Activated naive CD4-positive, alpha-beta T cell (primary cell): ENCODE data around the gene PLA2G4D.
A peak's percentile ranks its signal among the peaks of the same experiment; 100 is the strongest.

Source experiments
- DNase-seq, 4 experiments: peaks; one replicate each; lab custom pipeline; 2025; lab: John Stamatoyannopoulos, UW

The PLA2G4D gene

GRCh38 chr15:42090781-42091180 is 3.6 kb downstream of the PLA2G4D start:
- no peak for DNase-seq

- DNase-seq = no peak
Measured at GRCh38 chr15:42090370-42090769, 4.0 kb downstream of the PLA2G4D start.

DNA sequence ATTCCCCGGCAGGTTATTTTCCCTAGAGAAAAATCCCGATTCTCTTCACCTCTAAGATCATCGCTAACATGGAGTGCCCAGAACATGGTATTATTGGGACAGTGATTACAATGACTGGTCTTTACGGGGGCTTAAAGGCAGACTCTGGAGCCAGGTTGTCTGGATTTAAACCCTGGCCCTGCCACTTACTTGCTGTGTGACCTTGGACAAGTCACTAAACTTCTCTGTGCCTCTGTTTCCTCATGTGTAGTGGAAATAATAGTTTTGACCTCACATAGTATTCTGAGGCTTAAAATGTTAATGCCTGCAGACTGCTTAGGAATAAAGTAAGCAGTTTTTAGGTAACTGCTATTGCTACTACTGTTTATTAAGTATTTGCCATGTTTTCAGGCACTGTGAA is 4.4 kb downstream of the PLA2G4D start:
- DNase-seq = no peak

DNA sequence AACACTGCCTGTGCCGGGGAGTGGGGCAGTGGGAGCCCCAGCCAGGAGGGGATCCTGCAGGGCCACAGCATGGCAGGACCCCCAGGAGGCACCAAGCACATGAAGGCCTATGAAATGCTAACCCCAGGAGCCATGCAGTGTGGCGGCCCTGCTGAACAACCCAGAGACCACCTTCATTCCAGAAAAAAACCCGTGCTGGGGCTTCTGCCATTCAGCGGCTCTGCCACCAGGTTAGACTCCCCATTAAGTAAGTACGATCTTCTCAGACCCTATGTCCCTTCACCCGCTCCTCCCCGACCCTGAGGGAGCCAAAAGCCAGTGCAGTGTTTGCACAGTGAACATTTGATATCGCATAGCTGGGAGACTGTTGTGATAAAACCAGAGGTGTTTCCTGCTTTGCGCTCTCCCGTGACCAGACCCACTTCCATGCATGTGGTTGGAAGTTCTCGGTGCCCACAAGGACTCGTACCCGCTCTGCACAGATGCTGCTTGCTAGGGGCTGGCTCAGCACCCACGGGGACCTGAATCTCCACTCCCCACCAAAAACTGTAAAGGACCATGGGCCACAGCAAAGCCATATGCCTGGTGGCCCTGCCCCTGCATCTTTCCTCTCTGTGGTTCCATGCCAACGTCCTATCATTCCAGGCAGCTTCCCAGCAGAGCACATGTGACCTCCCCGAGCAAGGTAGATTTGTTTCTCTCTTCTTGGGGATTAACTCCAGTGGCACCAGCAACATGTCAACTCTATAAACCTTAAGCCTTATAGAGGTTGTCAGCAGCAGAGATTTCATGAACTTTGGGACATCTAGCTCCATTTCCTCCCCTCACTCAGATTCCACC is 5.3 kb downstream of the PLA2G4D start:
- DNase-seq = no peak

GRCh38 chr15:42087926-42088800 is 6.2 kb downstream of the PLA2G4D start:
- DNase-seq = no peak

DNA sequence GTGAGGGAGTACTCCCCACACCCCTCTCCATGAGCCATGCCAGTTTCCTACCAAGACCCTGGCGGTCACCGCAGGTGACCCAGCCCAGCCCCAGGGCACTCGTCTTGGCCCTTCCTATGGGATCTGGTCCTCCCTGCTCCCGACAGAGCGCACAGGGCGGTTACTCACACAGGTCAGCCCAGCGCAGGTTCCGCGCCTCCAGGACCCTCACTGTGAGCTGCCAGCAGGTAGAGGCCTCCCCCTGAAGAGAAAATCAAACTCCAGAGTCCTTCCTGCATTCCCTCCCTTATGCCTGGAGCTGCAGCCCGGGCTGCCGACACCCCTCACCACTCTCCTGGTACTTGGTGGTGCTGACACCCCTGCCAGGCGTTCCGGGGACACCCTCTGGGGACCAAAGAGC is 6.9 kb downstream of the PLA2G4D start:
- no peak for DNase-seq

- DNase-seq = no peak
Measured at GRCh38 chr15:42085721-42086120, 8.6 kb downstream of the PLA2G4D start.

DNA sequence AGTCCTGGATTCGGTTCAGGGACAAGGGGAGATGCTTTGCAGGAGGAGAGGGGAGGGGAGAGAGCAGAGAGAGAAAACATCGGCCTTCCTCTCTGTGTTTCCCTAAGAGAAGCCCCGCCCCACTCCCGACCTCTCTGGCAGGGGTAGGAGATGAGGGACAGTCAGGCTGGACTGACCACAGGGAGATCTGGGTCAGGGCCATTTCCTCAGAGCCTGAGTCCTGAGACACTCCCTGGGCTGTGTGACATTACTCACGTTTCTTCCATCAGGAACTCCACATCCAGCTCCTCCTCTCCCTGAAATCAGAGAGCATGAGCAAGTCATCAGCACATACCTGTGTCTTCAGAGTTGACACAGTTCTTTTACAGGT is 9.1 kb downstream of the PLA2G4D start:
- DNase-seq = no peak

GRCh38 chr15:42084465-42085235 is 9.7 kb downstream of the PLA2G4D start:
- peak in 2 of 4 experiments; percentile 7 to 17 for DNase-seq

- no peak for DNase-seq
Measured at GRCh38 chr15:42083916-42084315, 10.4 kb downstream of the PLA2G4D start.

DNA sequence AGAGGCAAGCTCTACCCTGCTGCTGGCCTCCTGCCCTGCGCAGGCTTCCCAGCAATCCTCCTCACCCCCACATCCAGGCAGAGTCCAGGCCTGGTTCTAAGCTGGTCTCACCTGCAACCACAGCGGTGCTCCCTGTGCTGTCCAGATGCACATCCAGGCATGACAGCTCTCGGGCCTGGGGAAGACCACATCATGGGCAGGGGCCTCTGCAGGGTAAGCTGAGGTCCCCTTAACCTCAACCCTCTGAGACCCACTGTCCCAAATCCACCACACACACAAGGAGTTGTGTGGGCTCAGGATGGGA is 10.8 kb downstream of the PLA2G4D start:
- DNase-seq = no peak

DNA sequence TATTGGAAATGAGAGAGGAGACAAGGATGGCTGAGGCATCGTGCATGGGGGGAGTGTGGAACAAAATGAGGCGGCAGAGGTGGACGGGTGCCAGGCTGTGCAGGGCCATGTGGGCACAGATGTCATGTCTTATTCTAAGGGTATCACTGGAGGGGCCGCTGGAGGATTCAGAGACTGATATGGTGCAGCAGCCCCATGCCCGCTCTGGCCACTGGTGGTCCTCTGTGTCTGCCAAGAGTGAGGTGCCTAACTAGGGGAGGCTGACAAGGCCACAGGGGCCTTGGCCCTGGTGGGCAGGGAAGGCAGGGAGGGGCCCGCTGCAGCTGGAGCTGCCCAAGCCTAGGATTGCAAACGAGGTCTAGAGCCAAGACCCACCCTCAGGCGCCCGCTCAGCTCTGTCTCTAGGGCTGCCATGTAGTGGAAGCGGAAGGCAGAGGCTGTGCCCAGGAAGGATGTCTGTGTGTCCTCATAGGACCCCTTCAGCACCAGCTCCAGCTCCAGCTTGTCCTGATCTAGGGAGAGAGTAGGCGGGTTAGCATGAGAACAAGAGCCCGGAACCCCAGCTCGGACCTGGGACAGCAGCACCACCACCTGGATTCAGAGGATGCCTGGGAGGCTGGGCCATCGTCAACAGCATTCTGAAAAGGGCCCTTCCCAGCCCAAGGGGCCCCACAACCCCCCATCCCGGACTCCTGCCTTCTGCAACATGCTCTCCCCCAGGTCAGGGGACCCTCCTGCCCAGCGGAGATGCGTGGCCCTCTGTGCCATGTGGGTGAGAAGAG is 11.3 kb downstream of the PLA2G4D start:
- no peak for DNase-seq

- no peak for DNase-seq
Measured at GRCh38 chr15:42082141-42082540, 12.2 kb downstream of the PLA2G4D start.

DNA sequence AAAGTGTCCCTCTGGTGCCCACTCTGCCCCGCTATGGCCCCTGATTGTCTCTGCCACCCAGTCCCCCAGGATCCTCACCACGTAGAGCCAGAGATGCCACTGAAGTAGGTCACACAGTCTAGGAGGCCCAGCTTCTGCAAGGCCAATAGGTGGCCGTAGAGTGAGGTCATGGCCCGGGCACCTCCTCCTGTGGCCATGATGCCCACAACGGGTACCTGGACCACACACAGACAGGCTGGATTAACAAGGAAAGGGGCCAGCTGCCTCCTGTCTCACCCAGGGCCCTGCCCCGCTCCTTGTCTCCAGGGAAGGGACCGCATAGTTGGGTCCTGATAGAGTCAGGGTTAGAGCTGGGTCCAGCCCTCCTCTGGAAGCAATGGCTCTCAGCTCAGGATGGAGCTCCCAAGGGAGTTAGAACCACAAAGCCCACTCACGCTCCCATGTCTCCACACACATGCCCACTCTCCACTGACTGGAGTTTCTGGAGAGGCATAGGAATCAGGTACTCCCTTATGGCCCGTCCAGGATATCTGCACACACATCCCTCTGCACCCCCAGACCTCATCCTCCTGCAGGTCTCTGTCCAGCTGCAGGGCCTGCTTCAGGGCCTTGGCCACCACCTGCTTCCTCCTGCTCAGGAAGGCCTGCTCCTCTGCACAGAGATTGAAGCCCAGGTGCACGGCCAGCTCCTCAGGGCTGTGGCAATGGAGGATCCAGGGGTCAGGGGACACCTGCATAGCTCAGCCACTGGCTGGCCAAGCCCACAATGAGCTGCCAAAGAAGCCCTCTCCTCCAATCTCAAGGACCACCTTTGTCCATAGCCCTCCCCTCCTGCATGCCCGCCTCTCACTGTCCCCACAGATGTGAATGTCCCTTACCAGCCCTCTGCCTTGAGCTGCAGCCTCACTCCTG is 13.2 kb downstream of the PLA2G4D start:
- no peak for DNase-seq

GRCh38 chr15:42080186-42080918 is 14.0 kb downstream of the PLA2G4D start:
- DNase-seq = no peak

- DNase-seq = no peak
Measured at GRCh38 chr15:42079401-42079908, 14.9 kb downstream of the PLA2G4D start.

DNA sequence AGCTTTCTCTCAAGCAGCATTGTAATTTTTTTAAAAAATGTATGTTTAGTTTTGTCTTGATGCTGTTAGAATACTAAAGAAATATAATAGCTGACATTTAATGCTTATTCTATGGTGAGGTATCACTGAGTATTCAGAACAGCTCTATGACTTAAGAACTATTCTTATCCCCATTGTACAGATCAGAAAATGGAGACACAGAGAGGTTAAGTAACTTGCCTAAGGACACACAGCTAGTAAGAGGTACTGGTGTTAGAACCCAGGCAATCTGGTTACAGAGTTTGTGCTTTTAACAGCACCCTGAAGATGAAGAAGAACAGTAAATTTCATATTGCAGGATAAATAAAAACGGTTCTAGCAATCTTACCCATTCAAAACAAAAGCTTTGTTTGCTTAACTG is 15.5 kb downstream of the PLA2G4D start:
- no peak for DNase-seq

DNA sequence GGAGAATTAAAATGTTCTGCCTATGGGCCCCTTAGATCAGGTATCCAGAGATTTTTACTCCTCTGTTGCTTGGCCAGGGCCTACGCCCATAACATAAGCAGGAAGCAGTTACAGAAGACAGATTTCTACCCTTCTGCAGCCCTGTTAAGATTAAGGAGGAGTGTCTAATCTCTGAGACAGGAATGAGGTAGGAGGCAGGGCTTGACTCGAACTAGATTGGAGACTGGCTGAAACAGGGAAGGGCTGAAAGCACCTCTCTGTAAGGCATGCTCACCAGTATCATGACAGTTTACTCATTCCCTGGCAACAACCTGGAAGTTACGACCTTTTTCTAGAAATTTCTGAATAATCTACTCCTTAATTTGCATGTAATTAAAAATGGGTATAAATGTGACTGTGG is 16.7 kb downstream of the PLA2G4D start:
- no peak for DNase-seq

DNA sequence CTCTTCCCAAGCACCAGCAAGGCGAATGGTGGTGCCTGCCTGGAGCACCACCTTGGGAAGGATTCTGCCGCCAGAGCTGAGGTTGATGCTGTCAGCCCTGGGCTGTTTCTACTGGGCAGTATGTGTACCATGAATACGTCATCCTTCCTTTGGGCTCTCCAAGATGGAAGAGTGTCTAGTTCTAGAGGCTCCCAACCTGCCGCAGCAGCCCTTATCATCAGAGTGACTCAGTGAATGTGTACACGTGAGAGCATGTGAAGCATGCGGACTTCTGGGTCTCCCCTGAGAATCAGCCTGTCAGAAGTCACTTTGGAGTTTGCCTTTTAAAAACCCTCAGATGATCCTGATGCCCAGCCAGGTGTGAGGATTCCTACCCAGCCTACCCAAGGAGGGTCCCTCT is 20.9 kb downstream of the PLA2G4D start:
- DNase-seq = no peak

GRCh38 chr15:42072141-42072685 is 22.1 kb downstream of the PLA2G4D start:
- DNase-seq = no peak
